ENCODE data around the gene S1PR3.

Gene S1PR3

GRCh38 chr9:89010526-89011111 is 19.4 kb downstream of the S1PR3 start:
- no peak for DNase-seq

- DNase-seq, result no peak
These were observed 20.4 kb downstream of the S1PR3 start for GRCh38 chr9:89011683-89012082.

GRCh38 chr9:89012294-89013042 is 21.2 kb downstream of the S1PR3 start:
- DNase-seq, result no peak

GRCh38 chr9:89013660-89014059 is 22.4 kb downstream of the S1PR3 start:
- DNase-seq, result no peak

GRCh38 chr9:89014153-89014552 is 22.9 kb downstream of the S1PR3 start:
- no peak for DNase-seq

GRCh38 chr9:89015336-89015735 is 24.1 kb downstream of the S1PR3 start:
- no peak for DNase-seq

- no peak for DNase-seq
These were observed 29.5 kb downstream of the S1PR3 start for GRCh38 chr9:89020754-89021153.

GRCh38 chr9:89021154-89021803 is 30.0 kb downstream of the S1PR3 start:
- DNase-seq, result no peak

GRCh38 chr9:89022001-89022759 is 30.9 kb downstream of the S1PR3 start:
- DNase-seq, result no peak

GRCh38 chr9:89022902-89023301 is 31.6 kb downstream of the S1PR3 start:
- no peak for DNase-seq

- no peak for DNase-seq
These were observed 32.5 kb downstream of the S1PR3 start for GRCh38 chr9:89023740-89024139.

- DNase-seq, result no peak
These were observed 33.5 kb downstream of the S1PR3 start for GRCh38 chr9:89024727-89025126.

- DNase-seq, result no peak
These were observed 34.3 kb downstream of the S1PR3 start for GRCh38 chr9:89025553-89025952.

GRCh38 chr9:89026876-89027275 is 35.6 kb downstream of the S1PR3 start:
- no peak for DNase-seq

- DNase-seq, result no peak
These were observed 38.5 kb downstream of the S1PR3 start for GRCh38 chr9:89029788-89030187.

- no peak for DNase-seq
These were observed 40.9 kb downstream of the S1PR3 start for GRCh38 chr9:89032173-89032572.

GRCh38 chr9:89032661-89033060 is 41.4 kb downstream of the S1PR3 start:
- no peak for DNase-seq

- no peak for DNase-seq
These were observed 45.1 kb downstream of the S1PR3 start for GRCh38 chr9:89036383-89036782.

- DNase-seq, result no peak
These were observed 45.6 kb downstream of the S1PR3 start for GRCh38 chr9:89036891-89037290.

GRCh38 chr9:89037346-89037745 is 46.1 kb downstream of the S1PR3 start:
- no peak for DNase-seq

GRCh38 chr9:89037891-89038290 is 46.6 kb downstream of the S1PR3 start:
- no peak for DNase-seq

- DNase-seq, result no peak
These were observed 47.3 kb downstream of the S1PR3 start for GRCh38 chr9:89038382-89039103.

GRCh38 chr9:89039104-89039465 is 47.8 kb downstream of the S1PR3 start:
- no peak for DNase-seq

Data from central memory CD4-positive, alpha-beta T cell (primary cell).